Measurements from ENCODE around the gene ZNF346. TPM values are rescaled to one million over a fixed set of nuclear protein-coding genes. Genes with fewer than 3 reads are reported as not detected.

Gene ZNF346
- total and polyA plus RNA-seq, 2 donors from 2014 or later = 9.5 to 19.2 TPM

- Histone ChIP-seq H3K36me3 (ENCODE audit: control insufficient read depth in 2 of 3, insufficient read depth in 3 of 3, low read length in 3 of 3) (no peaks in the 10 kb centered on the region), H3K27ac (ENCODE audit: low read depth in 2 of 2, low read length in 2 of 2) (no peak overlapping the region), H3K27me3 (ENCODE audit: control insufficient read depth, insufficient read depth, low read length) (no peaks in the 10 kb centered on the region), H3K4me3 (ENCODE audit: low read length in 3 of 3) (no peak overlapping the region), H3K9me3 (ENCODE audit: control insufficient read depth in 2 of 3, insufficient read depth in 1 of 3, low read length in 3 of 3) (no peaks in the 10 kb centered on the region), H3K4me1 (ENCODE audit: control insufficient read depth in 2 of 3, insufficient read depth in 2 of 3, low read depth in 1 of 3, low read length in 3 of 3) (peaks cover 0 to 9% (median 0%) of the 10 kb centered on the region in 3 donors), H3K9ac (ENCODE audit: low read length in 3 of 3) (no peak overlapping the region)
- no peak for DNase-seq
- FAIRE-seq = no peak
- no peak for TF ChIP-seq CTCF (IDR thresholded peaks at IDR 0.05; ENCODE audit: borderline replicate concordance, extremely low read depth, insufficient read depth)
- intact Hi-C loops (cut with DNase I) = no loop called here
Observed at GRCh38 chr5:177020033-177020432, 2.5 kb upstream of the ZNF346 start.

- peak overlapping the region; percentile 89 to 95 (median 93) for H3K4me3 ChIP-seq (ENCODE audit: low read length in 3 of 3)
- peak overlapping the region; percentile 64 to 76 for H3K27ac ChIP-seq (ENCODE audit: low read depth in 2 of 2, low read length in 2 of 2)
- no peak for FAIRE-seq
- intact Hi-C loops (cut with DNase I) = no loop called here
- peak overlapping the region; percentile 65 to 91 (median 67) for H3K9ac ChIP-seq (ENCODE audit: low read length in 3 of 3)
- peaks cover 0 to 9% (median 0%) of the 10 kb centered on the region in 3 donors for H3K4me1 ChIP-seq (ENCODE audit: control insufficient read depth in 2 of 3, insufficient read depth in 2 of 3, low read depth in 1 of 3, low read length in 3 of 3)
- no peaks in the 10 kb centered on the region for H3K27me3 ChIP-seq (ENCODE audit: control insufficient read depth, insufficient read depth, low read length)
- peak in 2 of 5 donors; percentile 10 to 25 for DNase-seq
- peaks cover 0 to 3% (median 0%) of the 10 kb centered on the region in 3 donors for H3K36me3 ChIP-seq (ENCODE audit: control insufficient read depth in 2 of 3, insufficient read depth in 3 of 3, low read length in 3 of 3)
- no peaks in the 10 kb centered on the region for H3K9me3 ChIP-seq (ENCODE audit: control insufficient read depth in 2 of 3, insufficient read depth in 1 of 3, low read length in 3 of 3)
- TF ChIP-seq CTCF (IDR thresholded peaks at IDR 0.05; ENCODE audit: borderline replicate concordance, extremely low read depth, insufficient read depth) = no peak
Observed at GRCh38 chr5:177023303-177023664, 788 bp downstream of the ZNF346 start.

- intact Hi-C loops (cut with DNase I) = no loop called here
Observed at GRCh38 chr5:177024559-177024958, 2.1 kb downstream of the ZNF346 start.

More at GRCh38 chr5:177024559-177024958, 2.1 kb downstream of the ZNF346 start:
- Histone ChIP-seq H3K4me1 (ENCODE audit: control insufficient read depth in 2 of 3, insufficient read depth in 2 of 3, low read depth in 1 of 3, low read length in 3 of 3) (peaks cover 0 to 9% (median 0%) of the 10 kb centered on the region in 3 donors), H3K9ac (ENCODE audit: low read length in 3 of 3) (no peak overlapping the region), H3K27ac (ENCODE audit: low read depth in 2 of 2, low read length in 2 of 2) (no peak overlapping the region), H3K27me3 (ENCODE audit: control insufficient read depth, insufficient read depth, low read length) (no peaks in the 10 kb centered on the region), H3K4me3 (ENCODE audit: low read length in 3 of 3) (no peak overlapping the region), H3K36me3 (ENCODE audit: control insufficient read depth in 2 of 3, insufficient read depth in 3 of 3, low read length in 3 of 3) (peaks cover 0 to 3% (median 0%) of the 10 kb centered on the region in 3 donors), H3K9me3 (ENCODE audit: control insufficient read depth in 2 of 3, insufficient read depth in 1 of 3, low read length in 3 of 3) (no peaks in the 10 kb centered on the region)
- no peak for FAIRE-seq
- no peak for DNase-seq
- TF ChIP-seq CTCF (IDR thresholded peaks at IDR 0.05; ENCODE audit: borderline replicate concordance, extremely low read depth, insufficient read depth) = no peak

Measured in kidney (tissue), 14 donors.